ENCODE results near the gene RYR2. TPM values are rescaled to one million over a fixed set of nuclear protein-coding genes. Genes with fewer than 3 reads are reported as not detected.

RYR2 gene
- total and polyA plus RNA-seq, 3 donors from 2014 or later, result 5.4 to 9.5 (median 9.1) TPM

DNA sequence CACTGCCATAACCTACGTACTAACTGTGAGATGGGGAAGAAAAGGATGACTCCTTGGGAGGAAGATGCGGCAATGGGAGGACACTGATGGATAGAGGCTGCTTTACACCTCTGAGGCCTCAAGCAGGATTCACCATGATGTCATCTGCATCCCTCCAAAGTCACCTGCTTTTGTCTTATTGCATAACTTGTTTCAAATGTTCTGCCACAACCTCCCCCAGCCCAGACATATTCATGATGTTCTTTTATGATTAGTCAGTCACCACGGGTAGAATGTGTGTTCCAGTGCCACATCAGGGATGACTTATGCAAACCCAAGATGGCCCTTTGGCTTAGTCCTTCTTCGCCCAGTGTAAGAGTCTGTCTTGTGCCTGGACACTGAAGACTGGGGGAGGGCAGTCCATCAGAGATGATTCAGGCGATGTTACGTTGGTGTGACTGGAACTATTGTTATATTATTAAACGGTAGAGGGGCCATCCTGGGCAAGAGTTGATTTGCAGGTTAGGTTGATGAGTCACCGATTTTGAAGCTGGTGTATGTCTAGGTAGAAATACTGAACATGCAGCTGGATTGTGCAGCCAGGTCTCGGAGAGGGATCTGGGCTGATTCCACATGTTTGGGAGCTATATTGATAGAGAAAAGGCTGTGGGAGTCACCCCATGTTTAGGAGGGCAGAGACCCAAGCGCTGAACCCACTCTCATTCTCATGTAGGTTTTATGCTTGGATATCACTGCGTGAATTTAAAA is 32.6 kb downstream of the RYR2 start:
- intact Hi-C loops (cut with DNase I; ENCODE audit: low total_unique reads), result no loop called here

DNA sequence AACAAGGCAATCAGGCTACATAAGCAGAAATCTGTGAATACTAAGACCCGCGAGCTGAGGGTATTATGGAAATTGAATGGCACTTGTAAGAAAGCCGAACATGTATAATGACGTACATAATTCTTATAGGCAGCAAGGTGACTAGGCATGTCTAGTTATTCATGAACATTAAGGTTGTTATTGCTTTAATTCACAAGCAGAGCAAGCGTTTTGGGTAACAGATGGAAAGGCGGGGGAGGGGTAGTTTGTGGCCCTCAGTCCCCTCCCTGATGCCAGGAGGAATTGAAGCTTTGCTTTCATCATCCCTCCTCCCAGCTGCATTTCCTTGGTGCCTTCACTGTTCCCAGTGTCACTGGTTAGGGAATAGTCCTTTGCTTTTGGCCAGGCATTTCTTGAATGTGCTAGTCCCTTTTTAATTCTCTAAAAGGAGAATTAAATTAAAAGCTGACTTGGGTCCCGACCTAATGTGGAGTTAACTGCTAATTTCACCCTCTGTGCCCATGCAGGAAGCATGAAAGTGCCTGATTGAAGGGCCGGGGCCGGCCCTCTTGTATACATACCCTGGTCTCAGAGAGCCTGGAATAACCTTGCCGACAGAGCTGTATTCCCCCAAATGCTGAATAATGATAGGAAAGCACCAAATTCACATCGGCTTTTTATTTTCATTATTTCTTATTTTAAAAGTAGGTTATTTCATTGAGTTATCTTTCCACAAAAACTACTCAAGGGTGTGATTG is 42.5 kb downstream of the RYR2 start:
- intact Hi-C loops (cut with DNase I; ENCODE audit: low total_unique reads), result no loop called here
- Histone ChIP-seq H3K27me3 (no peaks in the 10 kb centered on the region), H3K27ac (no peak overlapping the region), H3K9me3 (no peaks in the 10 kb centered on the region), H3K4me3 (no peak overlapping the region), H3K4me1 (no peaks in the 10 kb centered on the region), H3K36me3 (ENCODE audit: low read depth, missing control alignments) (no peaks in the 10 kb centered on the region)
- no peak for DNase-seq
- TF ChIP-seq POLR2A (IDR thresholded peaks at IDR 0.05), result no peak
- TF ChIP-seq, protein P1, sequence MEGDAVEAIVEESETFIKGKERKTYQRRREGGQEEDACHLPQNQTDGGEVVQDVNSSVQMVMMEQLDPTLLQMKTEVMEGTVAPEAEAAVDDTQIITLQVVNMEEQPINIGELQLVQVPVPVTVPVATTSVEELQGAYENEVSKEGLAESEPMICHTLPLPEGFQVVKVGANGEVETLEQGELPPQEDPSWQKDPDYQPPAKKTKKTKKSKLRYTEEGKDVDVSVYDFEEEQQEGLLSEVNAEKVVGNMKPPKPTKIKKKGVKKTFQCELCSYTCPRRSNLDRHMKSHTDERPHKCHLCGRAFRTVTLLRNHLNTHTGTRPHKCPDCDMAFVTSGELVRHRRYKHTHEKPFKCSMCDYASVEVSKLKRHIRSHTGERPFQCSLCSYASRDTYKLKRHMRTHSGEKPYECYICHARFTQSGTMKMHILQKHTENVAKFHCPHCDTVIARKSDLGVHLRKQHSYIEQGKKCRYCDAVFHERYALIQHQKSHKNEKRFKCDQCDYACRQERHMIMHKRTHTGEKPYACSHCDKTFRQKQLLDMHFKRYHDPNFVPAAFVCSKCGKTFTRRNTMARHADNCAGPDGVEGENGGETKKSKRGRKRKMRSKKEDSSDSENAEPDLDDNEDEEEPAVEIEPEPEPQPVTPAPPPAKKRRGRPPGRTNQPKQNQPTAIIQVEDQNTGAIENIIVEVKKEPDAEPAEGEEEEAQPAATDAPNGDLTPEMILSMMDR (IDR thresholded peaks at IDR 0.05), result no peak
- 80 to 85% methylated on average over 11 of the region's 11 CpGs for WGBS, 2 donors

More for the DNA sequence above, 32.6 kb downstream of the RYR2 start:
- Histone ChIP-seq H3K9me3 (no peaks in the 10 kb centered on the region), H3K36me3 (ENCODE audit: low read depth, missing control alignments) (no peaks in the 10 kb centered on the region), H3K27ac (no peak overlapping the region), H3K27me3 (no peaks in the 10 kb centered on the region), H3K4me1 (no peaks in the 10 kb centered on the region), H3K4me3 (no peak overlapping the region)
- no peak for DNase-seq
- TF ChIP-seq, protein P1 (IDR thresholded peaks at IDR 0.05), result no peak
- TF ChIP-seq POLR2A (IDR thresholded peaks at IDR 0.05), result no peak
- WGBS, 2 donors, result 90 to 91% methylated on average over 11 of the region's 11 CpGs

DNA sequence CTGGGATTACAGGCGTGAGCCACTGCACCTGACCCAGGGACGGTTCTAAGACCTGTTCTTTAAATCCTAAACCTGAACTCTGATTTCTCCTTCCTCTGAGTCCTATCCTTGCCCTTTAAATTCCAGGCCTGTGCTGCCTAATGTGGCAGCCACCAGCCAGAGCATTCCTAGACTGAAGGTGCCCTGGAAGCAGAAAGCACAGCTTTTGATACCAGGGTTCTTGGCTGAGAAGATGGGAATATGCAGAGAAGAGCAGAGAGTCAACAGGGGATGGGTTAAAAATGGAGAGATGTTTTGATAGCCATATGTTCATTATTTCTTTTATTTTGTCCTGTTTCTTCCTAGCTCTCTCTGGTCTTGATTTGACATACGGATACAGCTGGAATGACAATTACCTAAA is 49.7 kb downstream of the RYR2 start:
- DNase-seq, result no peak
- Histone ChIP-seq H3K4me3 (no peak overlapping the region), H3K36me3 (ENCODE audit: low read depth, missing control alignments) (no peaks in the 10 kb centered on the region), H3K4me1 (no peaks in the 10 kb centered on the region), H3K27ac (no peak overlapping the region), H3K9me3 (no peaks in the 10 kb centered on the region), H3K27me3 (no peaks in the 10 kb centered on the region)
- TF ChIP-seq, protein P1 (IDR thresholded peaks at IDR 0.05), result no peak
- TF ChIP-seq POLR2A (IDR thresholded peaks at IDR 0.05), result no peak
- 85 to 97% methylated on average over 3 of the region's 3 CpGs for WGBS, 2 donors
- intact Hi-C loops (cut with DNase I; ENCODE audit: low total_unique reads), result no loop called here

DNA sequence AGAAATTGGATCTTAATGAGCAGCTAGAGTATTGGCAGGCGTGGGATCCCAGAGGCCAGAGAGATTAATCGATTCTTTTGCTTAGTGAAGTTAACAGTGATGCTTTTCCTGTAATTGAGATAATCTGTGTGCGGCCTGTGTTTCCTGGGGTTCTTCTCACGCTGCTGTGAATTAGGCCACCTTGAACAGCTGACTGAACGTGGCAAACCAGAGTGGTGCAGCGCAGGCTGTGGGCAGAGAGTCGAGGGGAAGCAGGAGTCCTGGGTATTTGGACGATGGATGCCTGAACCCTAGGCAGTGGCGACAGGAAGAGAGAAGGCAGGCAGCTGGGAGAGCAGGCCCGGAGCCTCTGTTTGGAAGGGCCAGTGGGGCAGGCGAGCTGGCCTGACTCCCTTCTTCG is 51.7 kb downstream of the RYR2 start:
- intact Hi-C loops (cut with DNase I; ENCODE audit: low total_unique reads), result no loop called here
- TF ChIP-seq, protein P1 (IDR thresholded peaks at IDR 0.05), result no peak
- no peak for TF ChIP-seq POLR2A (IDR thresholded peaks at IDR 0.05)
- Histone ChIP-seq H3K4me3 (no peak overlapping the region), H3K9me3 (no peaks in the 10 kb centered on the region), H3K36me3 (ENCODE audit: low read depth, missing control alignments) (no peaks in the 10 kb centered on the region), H3K27me3 (no peaks in the 10 kb centered on the region), H3K4me1 (no peaks in the 10 kb centered on the region), H3K27ac (no peak overlapping the region)
- DNase-seq, result no peak
- WGBS, 2 donors, result 73 to 82% methylated on average over 12 of the region's 12 CpGs
